Astrocyte (in vitro differentiated cells and primary cell): Measurements from ENCODE around the gene BCL2. TPM values are rescaled to one million over a fixed set of nuclear protein-coding genes. Genes with fewer than 3 reads are reported as not detected.
A peak's percentile ranks its signal among the peaks of the same experiment; 100 is the strongest.

Experiments
- DNase-seq: peaks from one replicate; pipeline ENCODE4 v3.0.0-alpha.2; 2010; ENCODE audit warnings: low read depth
- FAIRE-seq: peaks from 2 replicates; lab custom pipeline; 2011; peaks lifted over from hg19 to GRCh38; lab: Jason Lieb, UNC
- H2AFZ ChIP-seq: 2 replicates; pipeline ENCODE4 v1.6.0; 2012; ENCODE audit warnings: low read depth, low read length, inconsistent platforms
- H3K27ac ChIP-seq: 2 replicates; pipeline ENCODE4 v1.5.1; 2011; ENCODE audit warnings: low read depth, low read length, inconsistent platforms
- H3K27me3 ChIP-seq: 2 replicates; pipeline ENCODE4 v1.6.0; 2011; ENCODE audit warnings: low read length, inconsistent platforms; ENCODE audit not compliant: insufficient read depth
- H3K36me3 ChIP-seq: 2 replicates; pipeline ENCODE4 v1.5.1; 2011; ENCODE audit warnings: low read length, inconsistent platforms; ENCODE audit not compliant: insufficient read depth
- H3K4me1 ChIP-seq: 2 replicates; pipeline ENCODE4 v1.5.1; 2011; ENCODE audit warnings: low read length, inconsistent platforms; ENCODE audit not compliant: insufficient read depth
- H3K4me2 ChIP-seq: 2 replicates; pipeline ENCODE4 v1.6.0; 2012; ENCODE audit warnings: low read length, inconsistent platforms
- H3K4me3 ChIP-seq: 2 replicates; pipeline ENCODE4 v1.5.1; 2011; ENCODE audit warnings: low read depth, mild to moderate bottlenecking, low read length, inconsistent platforms; ENCODE audit not compliant: insufficient read depth
- H3K79me2 ChIP-seq: 2 replicates; pipeline ENCODE4 v1.6.0; 2012; ENCODE audit warnings: mild to moderate bottlenecking, low read length, inconsistent platforms; ENCODE audit not compliant: insufficient read depth
- H3K9ac ChIP-seq: 2 replicates; pipeline ENCODE4 v1.6.0; 2012; ENCODE audit warnings: mild to moderate bottlenecking, low read length, inconsistent platforms
- H3K9me3 ChIP-seq: 2 replicates; pipeline ENCODE4 v1.5.1; 2012; ENCODE audit warnings: low read depth, mild to moderate bottlenecking, low read length, inconsistent platforms; ENCODE audit not compliant: insufficient read depth
- H4K20me1 ChIP-seq: 2 replicates; pipeline ENCODE4 v1.6.0; 2012; ENCODE audit warnings: low read length, inconsistent platforms; ENCODE audit not compliant: insufficient read depth
- H3K27ac Mint-ChIP-seq: one replicate; pipeline ENCODE4 v1.8.0; 2021; ENCODE audit warnings: mild to moderate bottlenecking, mixed read lengths; ENCODE audit not compliant: unreplicated experiment
- H3K27me3 Mint-ChIP-seq: one replicate; pipeline ENCODE4 v1.8.0; 2021; ENCODE audit warnings: low read depth, mixed read lengths; ENCODE audit not compliant: unreplicated experiment
- H3K36me3 Mint-ChIP-seq: one replicate; pipeline ENCODE4 v1.8.0; 2021; ENCODE audit warnings: low read depth, mixed read lengths; ENCODE audit not compliant: unreplicated experiment
- H3K4me1 Mint-ChIP-seq: one replicate; pipeline ENCODE4 v1.8.0; 2021; ENCODE audit warnings: low read depth, mixed read lengths; ENCODE audit not compliant: unreplicated experiment
- H3K4me3 Mint-ChIP-seq: one replicate; pipeline ENCODE4 v1.8.0; 2021; ENCODE audit warnings: mild to moderate bottlenecking, moderate library complexity, mixed read lengths; ENCODE audit not compliant: unreplicated experiment
- H3K9me3 Mint-ChIP-seq: one replicate; pipeline ENCODE4 v1.8.0; 2021; ENCODE audit warnings: mild to moderate bottlenecking, mixed read lengths; ENCODE audit not compliant: unreplicated experiment
- CTCF ChIP-seq: IDR thresholded peaks from 2 replicates; pipeline ENCODE4 v1.5.1; 2011; ENCODE audit warnings: low read depth, mild to moderate bottlenecking, inconsistent platforms, low read length, moderate library complexity; ENCODE audit not compliant: insufficient read depth
- EZH2 ChIP-seq: IDR thresholded peaks from 2 replicates; pipeline ENCODE4 v1.6.1; 2012; ENCODE audit warnings: mild to moderate bottlenecking, low read length, inconsistent platforms; ENCODE audit not compliant: insufficient read depth
- total RNA-seq: library from RNA; stranded (reverse); gene quantifications from 2 replicates; pipeline ENCODE4 v1.2.1, GENCODE V29; 2021

BCL2 gene
- total RNA-seq, 1 donor from 2014 or later = 1.7 TPM

DNA sequence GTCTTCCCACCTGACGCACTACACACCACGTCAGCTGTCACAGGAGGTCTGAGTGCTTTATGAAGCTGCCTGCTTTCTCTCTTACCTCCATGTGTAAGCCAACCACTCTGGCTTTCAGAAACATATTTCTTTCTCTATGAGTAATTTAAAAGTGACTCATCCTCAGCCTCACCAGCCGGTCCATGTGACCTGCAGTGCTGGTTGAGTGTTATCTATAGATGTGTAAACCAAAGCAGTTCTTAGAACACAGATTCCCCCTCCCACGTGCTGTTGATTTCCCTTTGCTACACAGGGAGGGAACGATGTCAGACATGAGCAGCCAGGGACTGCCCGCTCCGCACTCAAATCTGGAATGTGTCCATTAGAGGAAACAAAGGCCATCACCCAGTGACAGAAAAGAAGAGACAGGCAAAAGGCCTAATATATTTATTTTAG, 157.8 kb downstream of the BCL2 start:
- H3K27me3 Mint-ChIP-seq = peaks cover 3% of the 10 kb centered on the region
- Histone ChIP-seq H3K4me2 (peak overlapping the region; percentile 60), H4K20me1 (no peaks in the 10 kb centered on the region), H3K27me3 (peaks cover 2% of the 10 kb centered on the region), H3K79me2 (no peaks in the 10 kb centered on the region), H2AFZ (no peak overlapping the region), H3K4me3 (no peak overlapping the region), H3K9me3 (no peaks in the 10 kb centered on the region), H3K36me3 (no peaks in the 10 kb centered on the region), H3K27ac (peak overlapping the region; percentile 47), H3K4me1 (peaks cover 14% of the 10 kb centered on the region), H3K9ac (no peak overlapping the region)
- H3K27ac Mint-ChIP-seq = peak overlapping the region; percentile 90
- DNase-seq = peak; percentile 93
- peaks cover 33% of the 10 kb centered on the region for H3K4me1 Mint-ChIP-seq
- H3K9me3 Mint-ChIP-seq = no peaks in the 10 kb centered on the region
- H3K36me3 Mint-ChIP-seq = no peaks in the 10 kb centered on the region
- no peak overlapping the region for H3K4me3 Mint-ChIP-seq
- FAIRE-seq = peak; percentile 99
- no peak for TF ChIP-seq CTCF
- TF ChIP-seq EZH2 = no peak

DNA sequence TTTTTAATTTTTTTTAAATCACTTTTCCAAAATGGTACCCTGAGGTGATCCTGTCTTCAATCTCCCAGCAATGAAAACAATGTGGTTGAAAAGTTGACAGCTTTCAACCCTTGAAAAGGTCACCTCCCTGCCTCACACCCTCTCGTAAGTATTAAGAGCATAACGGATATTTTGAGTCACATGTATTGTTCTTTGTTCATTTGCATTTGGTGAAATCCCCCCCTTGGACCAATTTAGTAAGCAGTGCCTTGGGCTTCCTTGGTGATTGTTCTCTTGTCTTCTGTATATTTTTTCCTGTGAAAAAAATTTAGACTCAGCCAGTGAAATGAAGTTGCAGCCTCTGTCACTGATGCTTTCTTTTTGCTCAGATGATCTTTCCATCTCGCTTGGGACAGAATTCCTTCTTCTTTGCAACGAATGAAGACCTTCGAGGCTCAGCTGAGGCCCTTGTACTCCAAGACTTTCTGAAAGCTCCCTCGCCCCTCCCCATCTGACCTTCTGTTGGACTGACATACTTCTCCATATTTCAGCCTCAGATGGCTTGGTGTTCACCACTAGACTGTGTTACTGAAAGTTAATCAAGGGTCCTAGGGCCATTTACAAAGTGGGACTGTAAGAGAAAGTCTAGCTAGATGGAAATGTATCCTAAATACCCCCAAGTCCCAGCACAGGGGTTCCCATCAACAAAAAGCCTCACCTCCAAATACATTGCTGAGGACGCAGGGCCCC, 158.4 kb downstream of the BCL2 start:
- H3K36me3 Mint-ChIP-seq = no peaks in the 10 kb centered on the region
- peaks cover 36% of the 10 kb centered on the region for H3K4me1 Mint-ChIP-seq
- no peaks in the 10 kb centered on the region for H3K79me2 ChIP-seq
- no peaks in the 10 kb centered on the region for H3K9me3 Mint-ChIP-seq
- no peak overlapping the region for H3K4me3 ChIP-seq
- H3K9ac ChIP-seq = no peak overlapping the region
- H3K36me3 ChIP-seq = no peaks in the 10 kb centered on the region
- no peak overlapping the region for H2AFZ ChIP-seq
- peaks cover 3% of the 10 kb centered on the region for H3K27me3 Mint-ChIP-seq
- DNase-seq (no peak), FAIRE-seq (no peak)
- peak overlapping the region; percentile 90 for H3K27ac Mint-ChIP-seq
- no peaks in the 10 kb centered on the region for H4K20me1 ChIP-seq
- no peaks in the 10 kb centered on the region for H3K9me3 ChIP-seq
- peaks cover 14% of the 10 kb centered on the region for H3K4me1 ChIP-seq
- peaks cover 2% of the 10 kb centered on the region for H3K27me3 ChIP-seq
- H3K4me2 ChIP-seq = peak overlapping the region; percentile 60
- peak overlapping the region; percentile 47 for H3K27ac ChIP-seq
- no peak overlapping the region for H3K4me3 Mint-ChIP-seq
- TF ChIP-seq CTCF (no peak), EZH2 (no peak)
